Smooth muscle cell (in vitro differentiated cells): ENCODE data around the gene ZFR2. TPM values are rescaled to one million over a fixed set of nuclear protein-coding genes. Genes with fewer than 3 reads are reported as not detected.

Experiments
- DNase-seq: peaks from one replicate; lab custom pipeline; 2025; ENCODE audit not compliant: unreplicated experiment; lab: John Stamatoyannopoulos, UW
- H2AFZ ChIP-seq: fragments of 200-600 bp; sonication (generic); 2 replicates; pipeline ENCODE4 v1.6.0; 2016; ENCODE audit warnings: antibody characterized with exemption, low read depth, mild to moderate bottlenecking
- H3F3A ChIP-seq: fragments of 200-600 bp; sonication (generic); 2 replicates; pipeline ENCODE4 v1.6.0; 2017; ENCODE audit warnings: antibody characterized with exemption, low read depth
- H3K27ac ChIP-seq: fragments of 200-600 bp; sonication (generic); 2 replicates; pipeline ENCODE4 v1.5.1; 2016; ENCODE audit warnings: low read depth, mild to moderate bottlenecking
- H3K27me3 ChIP-seq: fragments of 200-600 bp; sonication (generic); 2 replicates; pipeline ENCODE4 v1.6.1; 2016; ENCODE audit warnings: low read depth, mild to moderate bottlenecking
- H3K36me3 ChIP-seq: fragments of 200-600 bp; sonication (generic); 2 replicates; pipeline ENCODE4 v1.5.1; 2016; ENCODE audit warnings: low read depth
- H3K4me1 ChIP-seq: fragments of 200-600 bp; sonication (generic); 2 replicates; pipeline ENCODE4 v1.5.1; 2016; ENCODE audit warnings: low read depth
- H3K4me2 ChIP-seq: fragments of 200-600 bp; sonication (generic); 2 replicates; pipeline ENCODE4 v1.6.0; 2016; ENCODE audit warnings: mild to moderate bottlenecking
- H3K4me3 ChIP-seq: fragments of 200-600 bp; sonication (generic); 2 replicates; pipeline ENCODE4 v1.5.1; 2016; ENCODE audit warnings: mild to moderate bottlenecking
- H3K79me2 ChIP-seq: fragments of 200-600 bp; sonication (generic); 2 replicates; pipeline ENCODE4 v1.6.0; 2016; ENCODE audit warnings: low read depth, mild to moderate bottlenecking
- H3K9ac ChIP-seq: fragments of 200-600 bp; sonication (generic); 2 replicates; pipeline ENCODE4 v1.6.0; 2016; ENCODE audit warnings: low read depth
- H3K9me3 ChIP-seq: fragments of 200-600 bp; sonication (generic); replicated peaks from 2 replicates; pipeline ENCODE4 v1.5.1; 2016; ENCODE audit warnings: low read depth
- H4K20me1 ChIP-seq: fragments of 200-600 bp; sonication (generic); 2 replicates; pipeline ENCODE4 v1.6.0; 2016; ENCODE audit warnings: low read depth
- WGBS: methylation state at CpG from one replicate; pipeline ENCODE4 v1.1.7; 2016; ENCODE audit warnings: low lambda C conversion rate; 5-methylcytosine and 5-hydroxymethylcytosine counted together
- polyA plus RNA-seq: library from polyadenylated mRNA; unstranded; fragments of >200 nt; fragmentation: Nextera tagmentation; extraction: Ambion mirVana; gene quantifications from 2 replicates; pipeline ENCODE4 v1.2.1, GENCODE V29; 2016
- total RNA-seq: library from RNA; depleted of rRNA; stranded (reverse); fragments of >200 nt; gene quantifications from 2 replicates; pipeline ENCODE4 v1.2.3, GENCODE V29; 2014
- TF ChIP-seq, protein P1 (sequence below): fragments of 200-600 bp; sonication (generic); IDR thresholded peaks from 2 replicates; pipeline ENCODE4 v1.5.1; 2017; ENCODE audit warnings: borderline replicate concordance, mild to moderate bottlenecking, antibody characterized with exemption; ENCODE audit not compliant: insufficient read depth, poor library complexity, severe bottlenecking

Gene ZFR2
- total and polyA plus RNA-seq, 2 experiments from 2014 or later, result 0.54 to 1.8 TPM

DNA sequence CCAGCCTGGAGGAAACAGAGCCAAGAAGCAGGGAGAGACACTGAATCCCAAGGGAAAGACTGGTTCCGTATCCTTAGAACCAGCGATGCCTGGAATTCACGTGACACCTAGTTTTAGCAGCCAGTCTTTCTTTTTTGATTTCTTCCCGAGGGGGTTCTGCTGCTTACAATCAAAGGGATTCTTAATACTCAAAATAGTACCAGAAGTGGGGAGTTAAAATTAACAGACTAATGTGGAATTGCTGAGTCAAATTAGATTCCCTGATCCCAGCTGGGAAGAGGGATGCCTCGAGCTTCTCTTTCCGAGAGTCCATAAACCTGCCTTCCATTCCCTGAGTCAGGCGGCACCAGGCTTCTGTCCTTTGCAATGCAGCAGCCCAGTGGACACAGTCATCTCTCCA, 77.9 kb downstream of the ZFR2 start:
- peaks cover 13% of the 10 kb centered on the region for H3K27me3 ChIP-seq
- H2AFZ ChIP-seq, result no peak overlapping the region
- no peak overlapping the region for H3K4me3 ChIP-seq
- no peaks in the 10 kb centered on the region for H3K79me2 ChIP-seq
- no peaks in the 10 kb centered on the region for H4K20me1 ChIP-seq
- H3K36me3 ChIP-seq, result no peaks in the 10 kb centered on the region
- H3K27ac ChIP-seq, result no peak overlapping the region
- TF ChIP-seq, protein P1, sequence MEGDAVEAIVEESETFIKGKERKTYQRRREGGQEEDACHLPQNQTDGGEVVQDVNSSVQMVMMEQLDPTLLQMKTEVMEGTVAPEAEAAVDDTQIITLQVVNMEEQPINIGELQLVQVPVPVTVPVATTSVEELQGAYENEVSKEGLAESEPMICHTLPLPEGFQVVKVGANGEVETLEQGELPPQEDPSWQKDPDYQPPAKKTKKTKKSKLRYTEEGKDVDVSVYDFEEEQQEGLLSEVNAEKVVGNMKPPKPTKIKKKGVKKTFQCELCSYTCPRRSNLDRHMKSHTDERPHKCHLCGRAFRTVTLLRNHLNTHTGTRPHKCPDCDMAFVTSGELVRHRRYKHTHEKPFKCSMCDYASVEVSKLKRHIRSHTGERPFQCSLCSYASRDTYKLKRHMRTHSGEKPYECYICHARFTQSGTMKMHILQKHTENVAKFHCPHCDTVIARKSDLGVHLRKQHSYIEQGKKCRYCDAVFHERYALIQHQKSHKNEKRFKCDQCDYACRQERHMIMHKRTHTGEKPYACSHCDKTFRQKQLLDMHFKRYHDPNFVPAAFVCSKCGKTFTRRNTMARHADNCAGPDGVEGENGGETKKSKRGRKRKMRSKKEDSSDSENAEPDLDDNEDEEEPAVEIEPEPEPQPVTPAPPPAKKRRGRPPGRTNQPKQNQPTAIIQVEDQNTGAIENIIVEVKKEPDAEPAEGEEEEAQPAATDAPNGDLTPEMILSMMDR, result no peak
- no peaks in the 10 kb centered on the region for H3K4me1 ChIP-seq
- no peak for DNase-seq
- H3K9ac ChIP-seq, result no peak overlapping the region
- no peak overlapping the region for H3K4me2 ChIP-seq
- no peaks in the 10 kb centered on the region for H3K9me3 ChIP-seq
- no peaks in the 10 kb centered on the region for H3F3A ChIP-seq
- WGBS, result 74% methylated on average over 7 of the region's 7 CpGs

DNA sequence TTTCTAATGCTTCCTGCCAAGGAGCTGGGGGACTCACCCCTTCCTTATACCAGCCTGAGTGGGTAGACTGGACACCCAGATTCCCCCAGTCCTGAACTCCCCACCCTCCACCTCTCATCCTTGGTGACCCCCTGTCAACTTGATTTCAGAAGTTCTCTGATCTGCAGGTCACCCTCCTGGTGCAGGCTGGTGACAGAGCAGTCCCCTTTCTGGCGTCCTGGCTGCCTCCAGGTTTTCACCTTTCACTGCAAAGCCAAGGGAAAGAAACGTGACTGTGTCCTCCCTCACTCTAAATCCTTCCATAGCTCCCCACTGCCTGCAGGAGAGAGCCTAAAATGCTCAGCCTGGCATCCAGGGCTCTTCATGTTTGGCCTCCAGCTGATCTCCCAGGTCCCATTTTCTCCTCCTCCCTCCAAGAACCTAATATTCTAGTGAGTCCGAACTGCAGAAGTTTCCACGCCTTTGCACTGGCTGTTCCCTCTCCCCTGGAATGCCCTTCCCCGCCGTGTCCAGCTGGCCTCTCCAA, 78.6 kb downstream of the ZFR2 start:
- Histone ChIP-seq H3K9ac (no peak overlapping the region), H3K9me3 (no peaks in the 10 kb centered on the region), H3K4me3 (no peak overlapping the region), H3F3A (no peaks in the 10 kb centered on the region), H3K79me2 (no peaks in the 10 kb centered on the region), H3K36me3 (no peaks in the 10 kb centered on the region), H4K20me1 (no peaks in the 10 kb centered on the region), H3K4me2 (no peak overlapping the region), H3K27ac (no peak overlapping the region), H3K27me3 (peaks cover 19% of the 10 kb centered on the region), H2AFZ (no peak overlapping the region), H3K4me1 (peaks cover 4% of the 10 kb centered on the region)
- WGBS, result 79% methylated on average over 6 of the region's 6 CpGs
- TF ChIP-seq, protein P1, result no peak
- DNase-seq, result no peak

DNA sequence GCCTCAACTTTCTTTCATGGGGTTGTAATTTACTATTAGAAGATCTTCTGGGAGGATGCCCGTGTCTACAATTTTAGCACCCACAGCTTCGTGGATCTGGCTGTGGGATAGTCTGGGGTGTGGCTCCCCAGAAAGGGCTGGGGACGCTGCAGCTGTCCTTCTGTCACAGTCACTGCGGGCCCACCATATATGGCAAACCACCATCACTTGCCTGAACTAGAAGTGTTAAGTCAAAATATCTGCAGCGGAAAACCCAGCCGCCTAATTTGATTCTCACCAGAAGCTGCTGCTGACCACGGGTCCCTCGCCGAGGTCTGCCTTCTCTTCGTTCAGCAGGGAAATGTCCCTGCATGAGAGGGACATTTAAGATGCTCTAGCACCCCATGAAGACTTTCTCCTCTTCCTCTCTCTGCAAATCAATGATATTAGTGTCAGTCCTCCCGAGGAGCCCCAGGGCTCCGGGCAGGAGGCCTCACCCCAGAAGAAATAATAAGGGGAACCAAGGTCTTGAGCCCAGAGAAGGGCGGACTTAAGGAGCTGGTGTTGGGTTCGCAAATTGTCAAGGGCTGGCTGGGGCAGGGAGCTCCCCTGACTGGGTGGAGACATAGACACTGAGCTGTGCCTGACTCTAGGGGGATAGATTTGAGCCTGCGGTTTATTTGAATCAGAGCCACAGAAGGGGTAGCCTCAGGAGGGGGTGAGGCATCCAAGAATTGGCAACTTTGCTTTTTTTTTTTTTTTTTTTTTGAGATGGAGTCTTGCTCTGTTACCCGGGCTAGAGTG, 79.7 kb downstream of the ZFR2 start:
- TF ChIP-seq, protein P1, result no peak
- no peaks in the 10 kb centered on the region for H3K9me3 ChIP-seq
- no peak overlapping the region for H3K27ac ChIP-seq
- WGBS, result 79% methylated on average over 16 of the region's 16 CpGs
- no peaks in the 10 kb centered on the region for H3K79me2 ChIP-seq
- H2AFZ ChIP-seq, result no peak overlapping the region
- no peaks in the 10 kb centered on the region for H3K36me3 ChIP-seq
- no peak overlapping the region for H3K4me2 ChIP-seq
- no peak overlapping the region for H3K4me3 ChIP-seq
- H3K4me1 ChIP-seq, result peaks cover 4% of the 10 kb centered on the region
- no peaks in the 10 kb centered on the region for H3F3A ChIP-seq
- H4K20me1 ChIP-seq, result no peaks in the 10 kb centered on the region
- H3K9ac ChIP-seq, result no peak overlapping the region
- peaks cover 30% of the 10 kb centered on the region for H3K27me3 ChIP-seq
- no peak for DNase-seq
